ENCODE measurements around the gene ALCAM.

The ALCAM gene

GRCh38 chr3:105366326-105367062 is at the start of gene ALCAM:
ALCAM (plus strand) TSS chr3:105366909.
- Histone ChIP-seq H3K27ac (peak within 1 kb of the TSS; percentile 73 to 92 (median 81)), H3K9me3 (replicated peaks in 1 of 11) (no peaks in the 10 kb centered on the region), H3K9ac (peak within 1 kb of the TSS; percentile 74 to 91 (median 84))

GRCh38 chr3:105317841-105318240 is 48.9 kb upstream of the ALCAM start:
- Histone ChIP-seq H3K9ac (no peak overlapping the region), H3K27ac (peak overlapping the region in 1 of 11 experiments; percentile 48; a peak in 3 of 22 replicates), H3K4me3 (no peak overlapping the region), H3K36me3 (no peaks in the 10 kb centered on the region), H3K27me3 (no peaks in the 10 kb centered on the region), H3K4me2 (peak overlapping the region in 3 of 11 experiments; percentile 11 to 73 (median 59); a peak in 5 of 22 replicates), H3K9me3 (replicated peaks in 1 of 11) (no peaks in the 10 kb centered on the region), H4K20me1 (no peaks in the 10 kb centered on the region), H3K4me1 (peaks cover 0 to 39% (median 0%) of the 10 kb centered on the region in 10 experiments; a peak in 4 of 20 replicates)
- no peak for TF ChIP-seq Cebpa-rat (IDR thresholded peaks at IDR 0.05)

More at GRCh38 chr3:105366326-105367062, at the start of gene ALCAM:
- no peak for TF ChIP-seq Cebpa-rat (IDR thresholded peaks at IDR 0.05)
- H3K4me3 ChIP-seq: peak within 1 kb of the TSS; percentile 64 to 87 (median 74)
- H3K4me2 ChIP-seq: peak within 1 kb of the TSS; percentile 87 to 100 (median 99)
- peaks cover 10 to 51% (median 35%) of the 10 kb centered on the region in 10 experiments for H3K4me1 ChIP-seq
- H4K20me1 ChIP-seq: peaks cover 0 to 16% (median 0%) of the 10 kb centered on the region in 11 experiments; a peak in 6 of 22 replicates
- peaks cover 0 to 24% (median 15%) of the 10 kb centered on the region in 11 experiments; a peak in 18 of 22 replicates for H3K27me3 ChIP-seq
- H3K36me3 ChIP-seq: no peaks in the 10 kb centered on the region

GRCh38 chr3:105322570-105323273 is 44.0 kb upstream of the ALCAM start:
- Histone ChIP-seq H3K27ac (no peak overlapping the region), H3K4me3 (no peak overlapping the region), H3K4me1 (peaks cover 0 to 26% (median 0%) of the 10 kb centered on the region in 10 experiments; a peak in 7 of 20 replicates), H4K20me1 (no peaks in the 10 kb centered on the region), H3K4me2 (peak overlapping the region in 1 of 11 experiments; percentile 29; a peak in 2 of 22 replicates), H3K9ac (no peak overlapping the region), H3K27me3 (no peaks in the 10 kb centered on the region), H3K9me3 (replicated peaks in 1 of 11) (peaks cover 0 to 11% (median 0%) of the 10 kb centered on the region in 11 experiments; a peak in 3 of 22 replicates), H3K36me3 (no peaks in the 10 kb centered on the region)
- no peak for TF ChIP-seq Cebpa-rat (IDR thresholded peaks at IDR 0.05)

- Histone ChIP-seq H3K27me3 (no peaks in the 10 kb centered on the region), H3K36me3 (no peaks in the 10 kb centered on the region), H3K9ac (no peak overlapping the region), H3K4me1 (peaks cover 0 to 26% (median 0%) of the 10 kb centered on the region in 10 experiments; a peak in 7 of 20 replicates), H3K4me3 (no peak overlapping the region), H3K4me2 (peak overlapping the region in 1 of 11 experiments; percentile 29; a peak in 1 of 22 replicates), H3K9me3 (replicated peaks in 1 of 11) (peaks cover 0 to 11% (median 0%) of the 10 kb centered on the region in 11 experiments; a peak in 3 of 22 replicates), H4K20me1 (no peaks in the 10 kb centered on the region), H3K27ac (no peak overlapping the region)
- no peak for TF ChIP-seq Cebpa-rat (IDR thresholded peaks at IDR 0.05)
These were observed 43.5 kb upstream of the ALCAM start for GRCh38 chr3:105323274-105323599.

- no peak for TF ChIP-seq Cebpa-rat (IDR thresholded peaks at IDR 0.05)
- H4K20me1 ChIP-seq: no peaks in the 10 kb centered on the region
- H3K9ac ChIP-seq: no peak overlapping the region
- peaks cover 0 to 11% (median 0%) of the 10 kb centered on the region in 11 experiments; a peak in 3 of 22 replicates for H3K9me3 ChIP-seq (replicated peaks in 1 of 11)
- H3K4me1 ChIP-seq: peaks cover 0 to 24% (median 0%) of the 10 kb centered on the region in 10 experiments; a peak in 7 of 20 replicates
- no peak overlapping the region for H3K27ac ChIP-seq
- H3K36me3 ChIP-seq: no peaks in the 10 kb centered on the region
- H3K4me2 ChIP-seq: no peak overlapping the region
- H3K27me3 ChIP-seq: no peaks in the 10 kb centered on the region
- no peak overlapping the region for H3K4me3 ChIP-seq
These were observed 41.8 kb upstream of the ALCAM start for GRCh38 chr3:105324951-105325350.

GRCh38 chr3:105327662-105328337 is 38.9 kb upstream of the ALCAM start:
- H3K9me3 ChIP-seq (replicated peaks in 1 of 11): peaks cover 0 to 17% (median 3%) of the 10 kb centered on the region in 11 experiments; a peak in 12 of 22 replicates
- H3K4me2 ChIP-seq: peak overlapping the region in 4 of 11 experiments; percentile 18 to 43 (median 34); a peak in 8 of 22 replicates
- H3K4me3 ChIP-seq: no peak overlapping the region
- no peaks in the 10 kb centered on the region for H3K36me3 ChIP-seq
- H3K9ac ChIP-seq: no peak overlapping the region
- H3K27me3 ChIP-seq: no peaks in the 10 kb centered on the region
- peaks cover 0 to 21% (median 0%) of the 10 kb centered on the region in 10 experiments; a peak in 7 of 20 replicates for H3K4me1 ChIP-seq
- peak overlapping the region in 1 of 11 experiments; percentile 34; a peak in 3 of 22 replicates for H3K27ac ChIP-seq
- H4K20me1 ChIP-seq: no peaks in the 10 kb centered on the region
- TF ChIP-seq Cebpa-rat (IDR thresholded peaks at IDR 0.05): no peak

- peaks cover 0 to 16% (median 0%) of the 10 kb centered on the region in 10 experiments; a peak in 7 of 20 replicates for H3K4me1 ChIP-seq
- H4K20me1 ChIP-seq: no peaks in the 10 kb centered on the region
- no peaks in the 10 kb centered on the region for H3K36me3 ChIP-seq
- peak overlapping the region in 1 of 11 experiments; percentile 34; a peak in 2 of 22 replicates for H3K27ac ChIP-seq
- no peak overlapping the region for H3K4me3 ChIP-seq
- no peak overlapping the region for H3K9ac ChIP-seq
- peaks cover 0 to 22% (median 8%) of the 10 kb centered on the region in 11 experiments; a peak in 14 of 22 replicates for H3K9me3 ChIP-seq (replicated peaks in 1 of 11)
- H3K27me3 ChIP-seq: no peaks in the 10 kb centered on the region
- peak overlapping the region in 4 of 11 experiments; percentile 18 to 43 (median 34); a peak in 6 of 22 replicates for H3K4me2 ChIP-seq
- no peak for TF ChIP-seq Cebpa-rat (IDR thresholded peaks at IDR 0.05)
These were observed 38.4 kb upstream of the ALCAM start for GRCh38 chr3:105328338-105328730.

GRCh38 chr3:105332961-105333360 is 33.7 kb upstream of the ALCAM start:
- TF ChIP-seq Cebpa-rat (IDR thresholded peaks at IDR 0.05): no peak
- H3K4me3 ChIP-seq: no peak overlapping the region

More at GRCh38 chr3:105332961-105333360, 33.7 kb upstream of the ALCAM start:
- Histone ChIP-seq H3K4me1 (peaks cover 0 to 21% (median 0%) of the 10 kb centered on the region in 10 experiments; a peak in 7 of 20 replicates), H3K27ac (no peak overlapping the region), H3K27me3 (no peaks in the 10 kb centered on the region), H3K9me3 (replicated peaks in 1 of 11) (peaks cover 0 to 21% (median 9%) of the 10 kb centered on the region in 11 experiments; a peak in 16 of 22 replicates), H4K20me1 (no peaks in the 10 kb centered on the region), H3K4me2 (no peak overlapping the region), H3K9ac (no peak overlapping the region), H3K36me3 (no peaks in the 10 kb centered on the region)
